DMS53 treated with DMSO at 0.1 percent for 48 hours (cell line): ENCODE data around the gene SYNPO2.
"Not testable (repeated sequence)": the region's sequence is repeated elsewhere in the genome, so short reads cannot be mapped to it uniquely, and the experiment has no call there.

Experiments
- DNase-seq: peaks from one replicate; lab custom pipeline; 2025; ENCODE audit not compliant: unreplicated experiment; lab: John Stamatoyannopoulos, UW

SYNPO2 gene

GRCh38 chr4:118878507-118878906 lies 10.1 kb upstream of the SYNPO2 start:
- not testable (repeated sequence) for DNase-seq

GRCh38 chr4:118879409-118879808 lies 9.2 kb upstream of the SYNPO2 start:
- DNase-seq, result no peak

GRCh38 chr4:118881512-118882146 lies 7.0 kb upstream of the SYNPO2 start:
- no peak for DNase-seq

DNA sequence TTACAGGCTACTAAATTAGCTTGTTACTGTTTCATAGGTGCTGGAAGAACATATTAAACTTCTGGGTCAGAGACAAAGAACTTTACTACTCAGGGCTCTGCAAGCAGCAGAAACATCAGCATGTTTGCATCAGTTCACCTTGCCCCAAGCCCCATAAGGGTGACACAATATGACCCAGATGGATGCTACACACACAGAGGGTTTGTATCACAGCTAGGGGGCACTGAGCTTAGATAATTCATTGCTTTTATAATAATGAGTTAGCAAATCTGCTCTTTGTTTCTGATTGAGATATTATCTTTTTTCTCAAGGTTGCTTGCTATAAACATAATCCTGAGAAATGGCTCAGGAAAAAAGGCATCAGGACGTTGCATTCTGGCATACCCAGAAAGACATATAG lies 4.8 kb upstream of the SYNPO2 start:
- no peak for DNase-seq

DNA sequence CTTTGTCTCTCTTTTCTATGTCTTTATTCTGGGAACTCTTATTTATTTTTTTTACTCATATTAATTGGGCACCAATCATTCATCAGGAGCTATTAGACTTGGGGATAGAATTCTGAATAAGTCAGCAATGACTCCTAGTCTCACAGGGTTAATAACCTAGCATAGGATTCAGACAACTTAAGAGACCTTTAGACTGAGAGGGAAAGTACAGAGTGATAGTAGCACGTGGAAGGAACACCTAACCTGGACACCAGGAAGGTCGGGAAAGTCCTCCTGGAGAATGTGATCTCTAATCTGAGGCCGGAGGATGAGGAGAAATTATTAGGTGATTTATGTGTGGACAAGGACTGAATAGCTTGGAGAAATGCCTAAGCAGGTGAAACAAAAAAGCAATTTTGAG lies 3.9 kb upstream of the SYNPO2 start:
- DNase-seq, result no peak

GRCh38 chr4:118889312-118889691 lies 648 bp downstream of the SYNPO2 start:
- no peak for DNase-seq

DNA sequence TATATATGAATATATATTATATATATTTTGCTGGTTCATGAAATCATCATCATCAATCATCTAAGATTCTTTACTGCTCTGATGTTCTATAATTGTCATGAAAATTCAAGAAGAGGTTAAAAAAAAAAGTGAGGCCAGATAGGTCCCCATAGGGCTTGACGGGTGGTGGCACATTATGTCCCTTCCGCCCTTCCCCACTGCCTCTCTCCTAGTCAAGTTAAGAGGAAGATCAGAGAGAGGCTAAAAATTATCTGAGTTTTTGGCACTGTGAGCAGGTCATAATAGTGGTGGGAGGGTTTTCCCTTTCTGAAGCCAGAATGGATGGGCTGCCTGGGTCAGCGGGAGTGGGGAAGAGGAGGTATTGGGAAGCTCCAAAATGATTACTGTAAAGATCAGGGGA lies 5.4 kb downstream of the SYNPO2 start:
- DNase-seq, result no peak

DNA sequence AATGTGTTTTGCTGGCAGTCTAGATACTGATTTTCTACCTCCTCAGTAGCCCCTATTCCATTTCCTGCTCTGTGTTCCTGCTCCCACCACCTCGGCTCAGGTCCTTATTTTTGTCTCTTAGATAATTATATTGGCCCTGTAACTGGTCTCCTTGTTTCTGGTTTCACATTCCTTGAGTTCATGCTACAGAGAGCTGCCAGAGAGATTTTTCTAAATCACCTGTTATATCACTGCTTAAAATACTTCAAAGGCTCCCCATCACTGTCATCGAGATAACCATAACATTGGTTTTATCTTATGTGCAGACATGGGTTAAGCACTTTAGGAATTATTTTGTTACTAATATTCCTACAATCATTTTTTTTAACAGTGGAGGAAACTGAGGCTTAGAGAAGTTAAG lies 9.6 kb downstream of the SYNPO2 start:
- DNase-seq, result no peak

- no peak for DNase-seq
These were observed 10.1 kb downstream of the SYNPO2 start for GRCh38 chr4:118898684-118899138.

- no peak for DNase-seq
These were observed 15.8 kb downstream of the SYNPO2 start for GRCh38 chr4:118904418-118904817.

DNA sequence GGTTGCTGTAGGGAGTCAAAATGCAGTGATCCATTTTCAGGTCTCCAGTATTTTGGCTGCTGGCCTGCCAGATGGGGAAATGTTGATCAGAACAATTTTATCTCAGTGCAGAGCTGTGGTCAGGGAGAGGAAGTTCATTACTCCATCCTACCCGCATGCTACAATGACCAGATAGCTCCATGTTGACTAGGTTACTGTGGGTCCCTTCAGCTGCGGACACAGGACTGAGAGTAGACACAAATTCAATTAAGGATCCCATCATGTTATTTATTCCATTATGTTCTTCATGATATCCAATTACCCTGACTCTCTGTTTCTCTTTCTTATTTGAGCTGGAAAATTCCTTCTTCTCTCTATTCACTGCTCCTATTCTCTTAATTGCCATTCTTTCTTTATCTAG lies 16.3 kb downstream of the SYNPO2 start:
- DNase-seq, result no peak

GRCh38 chr4:118905566-118905965 lies 16.9 kb downstream of the SYNPO2 start:
- DNase-seq, result no peak

DNA sequence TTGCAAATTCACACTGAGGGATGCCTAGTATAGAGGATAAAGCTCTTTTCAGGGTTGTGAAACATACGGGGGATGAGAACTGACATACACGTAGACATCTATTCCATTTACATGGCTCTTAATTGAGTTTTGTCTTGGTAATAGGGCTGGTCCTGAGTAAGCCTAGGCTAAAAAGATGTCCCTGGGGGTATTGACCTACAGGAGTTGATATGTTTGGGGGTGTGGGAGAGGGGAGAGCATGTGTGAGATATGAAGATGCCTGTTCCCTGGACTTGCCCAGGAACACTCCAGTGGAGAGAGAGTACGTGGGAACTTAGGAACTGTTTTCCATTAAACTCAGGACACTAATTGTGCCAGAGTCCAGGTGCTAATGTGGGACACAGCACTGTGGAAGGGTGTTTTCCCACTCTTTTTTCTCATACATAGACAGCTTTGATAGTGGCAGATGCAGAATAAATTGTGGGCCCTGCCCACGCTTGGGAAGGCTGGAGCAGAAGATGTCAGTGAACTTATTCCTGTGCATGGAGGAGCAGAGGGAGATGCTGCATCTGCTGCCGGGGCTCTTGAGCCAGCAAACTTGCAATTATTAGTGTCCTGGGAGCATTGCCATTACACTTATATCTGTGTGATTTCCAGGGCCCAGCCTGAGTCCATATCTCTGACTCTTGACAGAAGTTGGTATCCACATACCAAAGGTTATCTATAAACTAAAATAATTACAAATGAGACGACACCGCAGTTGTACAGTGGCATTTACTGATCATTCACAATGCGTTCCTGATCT lies 20.7 kb downstream of the SYNPO2 start:
- DNase-seq, result no peak

DNA sequence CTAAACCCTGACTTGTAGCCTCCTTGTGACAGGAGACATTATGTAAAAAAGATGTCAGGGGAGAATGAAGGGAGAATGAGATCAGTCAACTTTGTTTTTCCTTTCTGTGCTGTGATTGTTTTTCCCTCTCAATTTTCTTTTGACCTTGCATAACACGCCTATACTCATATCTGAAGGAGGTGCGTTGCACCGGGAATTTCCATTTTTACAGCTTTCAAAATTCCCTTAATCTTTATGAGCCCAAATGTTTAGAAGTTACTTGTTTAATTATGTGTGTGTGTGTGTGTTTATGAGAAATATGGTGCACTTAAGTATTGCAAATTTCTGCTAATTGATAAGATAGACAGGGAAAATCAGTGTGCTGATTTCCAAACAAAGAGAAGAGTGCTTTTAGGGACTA lies 21.6 kb downstream of the SYNPO2 start:
- DNase-seq, result no peak

GRCh38 chr4:118911238-118911703 lies 22.6 kb downstream of the SYNPO2 start:
- no peak for DNase-seq

GRCh38 chr4:118915468-118915867 lies 26.8 kb downstream of the SYNPO2 start:
- DNase-seq, result no peak

DNA sequence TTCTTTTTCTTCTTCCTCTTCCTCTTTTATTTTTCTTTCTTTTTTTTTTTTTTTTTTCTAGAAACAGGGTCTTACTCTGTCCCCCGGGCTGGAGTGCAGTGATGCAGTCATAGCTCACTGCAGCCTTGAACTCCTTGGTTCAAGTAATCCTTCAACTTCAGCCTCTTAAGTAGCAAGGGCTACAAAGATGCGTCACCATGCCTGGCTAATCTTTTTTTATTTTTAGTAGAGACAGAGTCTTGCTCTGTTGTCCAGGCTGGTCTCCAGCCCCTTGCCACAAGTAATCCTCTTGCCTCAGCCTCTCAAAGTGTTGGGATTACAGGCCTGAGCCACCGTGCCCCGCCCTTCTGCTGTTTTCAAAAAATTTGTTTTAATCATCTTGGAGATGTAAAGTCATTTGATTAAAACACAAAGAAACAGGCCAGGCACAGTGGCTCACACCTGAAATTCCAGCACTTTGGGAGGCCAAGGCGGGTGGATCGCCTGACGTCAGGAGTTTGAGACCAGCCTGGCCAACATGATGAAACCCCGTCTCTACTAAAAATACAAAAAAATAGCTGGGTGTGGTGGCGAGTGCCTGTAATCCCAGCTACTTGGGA lies 28.1 kb downstream of the SYNPO2 start:
- no peak for DNase-seq

GRCh38 chr4:118917582-118917981 lies 28.9 kb downstream of the SYNPO2 start:
- DNase-seq, result no peak

- no peak for DNase-seq
These were observed 29.7 kb downstream of the SYNPO2 start for GRCh38 chr4:118918388-118918787.

GRCh38 chr4:118920247-118920646 lies 31.6 kb downstream of the SYNPO2 start:
- DNase-seq, result no peak

- DNase-seq, result no peak
These were observed 33.1 kb downstream of the SYNPO2 start for GRCh38 chr4:118921786-118922185.

DNA sequence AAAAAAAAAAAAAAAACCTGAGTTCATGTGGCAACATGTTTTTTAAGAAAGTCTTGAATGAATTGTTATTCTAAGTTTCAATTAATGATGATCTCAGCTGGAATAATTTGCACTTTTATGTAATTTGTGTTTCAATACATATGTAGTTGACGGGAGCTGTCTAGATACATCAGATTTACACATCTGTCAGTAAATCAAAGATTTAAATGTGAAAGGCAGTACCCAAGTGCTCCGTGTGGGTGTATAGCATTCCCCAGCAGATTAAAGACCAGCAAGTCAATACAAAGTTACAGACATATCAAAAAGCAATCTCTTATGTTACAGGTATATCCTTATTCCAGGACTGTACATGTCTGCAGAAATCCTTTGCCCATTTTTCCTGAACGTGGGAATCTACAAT lies 35.2 kb downstream of the SYNPO2 start:
- DNase-seq, result no peak
